Stimulated activated naive B cell treated with anti-CD40 and anti-IgM and Interleukin-4, amounts not matched to agents 10 μg/mL and 1 μg/mL and 100 μg/mL, for 72 hours (primary cell): ENCODE data around the gene MILR1.
A peak's percentile ranks its signal among the peaks of the same experiment; 100 is the strongest.

ENCODE experiments used
- ATAC-seq, 2 donors: fragments of 150-1000 bp; cut with Tn5 transposase; replicated peaks; 2 replicates each; pipeline ENCODE4 v1.10.0; 2021; ENCODE audit warnings: moderate library complexity in 1 of 2
- DNase-seq: peaks from one replicate; pipeline ENCODE4 v3.0.0; 2021
- H3K27ac Mint-ChIP-seq: one replicate; pipeline ENCODE4 v1.8.0; 2022; ENCODE audit warnings: mild to moderate bottlenecking, mixed read lengths
- H3K27me3 Mint-ChIP-seq, 2 donors: one replicate each; pipeline ENCODE4 v1.8.0; 2022; ENCODE audit warnings: mixed read lengths in 2 of 2
- H3K36me3 Mint-ChIP-seq, 2 donors: one replicate each; pipeline ENCODE4 v1.8.0; 2022; ENCODE audit warnings: mixed read lengths in 2 of 2, mild to moderate bottlenecking in 1 of 2
- H3K4me1 Mint-ChIP-seq, 2 donors: one replicate each; pipeline ENCODE4 v1.8.0; 2022; ENCODE audit warnings: mixed read lengths in 2 of 2, mild to moderate bottlenecking in 1 of 2
- H3K4me3 Mint-ChIP-seq, 2 donors: one replicate each; pipeline ENCODE4 v1.8.0; 2022; ENCODE audit warnings: mild to moderate bottlenecking in 2 of 2, mixed read lengths in 2 of 2, moderate library complexity in 1 of 2
- H3K9me3 Mint-ChIP-seq, 2 donors: one replicate each; pipeline ENCODE4 v1.8.0; 2022; ENCODE audit warnings: mixed read lengths in 2 of 2, mild to moderate bottlenecking in 1 of 2

MILR1 gene

GRCh38 chr17:64498308-64499203 lies 49.6 kb downstream of the MILR1 start:
- ATAC-seq (no peak), DNase-seq (no peak)
- Mint-ChIP-seq H3K4me1 (peaks cover 57 to 78% of the 10 kb centered on the region in 2 donors), H3K9me3 (no peaks in the 10 kb centered on the region), H3K4me3 (peak overlapping the region; percentile 36 to 58), H3K27ac (peak overlapping the region; percentile 97), H3K36me3 (peaks cover 59 to 69% of the 10 kb centered on the region in 2 donors), H3K27me3 (no peaks in the 10 kb centered on the region)

- H3K9me3 Mint-ChIP-seq = no peaks in the 10 kb centered on the region
- ATAC-seq (no peak), DNase-seq (no peak)
- peaks cover 57 to 78% of the 10 kb centered on the region in 2 donors for H3K4me1 Mint-ChIP-seq
- H3K4me3 Mint-ChIP-seq = peak overlapping the region; percentile 44 to 49
- peak overlapping the region; percentile 67 for H3K27ac Mint-ChIP-seq
- peaks cover 61 to 69% of the 10 kb centered on the region in 2 donors for H3K36me3 Mint-ChIP-seq
- no peaks in the 10 kb centered on the region for H3K27me3 Mint-ChIP-seq
These were observed 51.0 kb downstream of the MILR1 start for GRCh38 chr17:64499805-64500486.

GRCh38 chr17:64500487-64500859 lies 51.6 kb downstream of the MILR1 start:
- Mint-ChIP-seq H3K4me1 (peaks cover 59 to 79% of the 10 kb centered on the region in 2 donors), H3K36me3 (peaks cover 64 to 74% of the 10 kb centered on the region in 2 donors), H3K4me3 (peak overlapping the region in 1 of 2 donors; percentile 44), H3K27me3 (no peaks in the 10 kb centered on the region), H3K27ac (peak overlapping the region; percentile 86), H3K9me3 (no peaks in the 10 kb centered on the region)
- DNase-seq = no peak
- no peak for ATAC-seq

GRCh38 chr17:64500862-64501765 lies 52.2 kb downstream of the MILR1 start:
- Mint-ChIP-seq H3K4me3 (peak overlapping the region in 1 of 2 donors; percentile 59), H3K4me1 (peaks cover 60 to 82% of the 10 kb centered on the region in 2 donors), H3K27me3 (no peaks in the 10 kb centered on the region), H3K9me3 (no peaks in the 10 kb centered on the region), H3K36me3 (peaks cover 70 to 80% of the 10 kb centered on the region in 2 donors), H3K27ac (peak overlapping the region; percentile 86)
- DNase-seq (no peak), ATAC-seq (no peak)

GRCh38 chr17:64502021-64502420 lies 53.1 kb downstream of the MILR1 start:
- Mint-ChIP-seq H3K36me3 (peaks cover 62 to 79% of the 10 kb centered on the region in 2 donors), H3K4me3 (no peak overlapping the region), H3K4me1 (peaks cover 60 to 76% of the 10 kb centered on the region in 2 donors), H3K27me3 (no peaks in the 10 kb centered on the region), H3K9me3 (no peaks in the 10 kb centered on the region), H3K27ac (peak overlapping the region; percentile 86)
- ATAC-seq = no peak
- no peak for DNase-seq

- H3K4me3 Mint-ChIP-seq = no peak overlapping the region
- peak overlapping the region; percentile 86 for H3K27ac Mint-ChIP-seq
- peaks cover 60 to 73% of the 10 kb centered on the region in 2 donors for H3K4me1 Mint-ChIP-seq
- H3K27me3 Mint-ChIP-seq = no peaks in the 10 kb centered on the region
- DNase-seq (no peak), ATAC-seq (no peak)
- H3K9me3 Mint-ChIP-seq = no peaks in the 10 kb centered on the region
- H3K36me3 Mint-ChIP-seq = peaks cover 62 to 83% of the 10 kb centered on the region in 2 donors
These were observed 53.9 kb downstream of the MILR1 start for GRCh38 chr17:64502809-64503208.

GRCh38 chr17:64503341-64503740 lies 54.4 kb downstream of the MILR1 start:
- Mint-ChIP-seq H3K36me3 (peaks cover 61 to 80% of the 10 kb centered on the region in 2 donors), H3K27me3 (no peaks in the 10 kb centered on the region), H3K27ac (peak overlapping the region; percentile 86), H3K4me1 (peaks cover 59 to 68% of the 10 kb centered on the region in 2 donors), H3K9me3 (no peaks in the 10 kb centered on the region), H3K4me3 (peak overlapping the region in 1 of 2 donors; percentile 36)
- no peak for ATAC-seq
- no peak for DNase-seq

- no peaks in the 10 kb centered on the region for H3K27me3 Mint-ChIP-seq
- H3K9me3 Mint-ChIP-seq = no peaks in the 10 kb centered on the region
- peaks cover 58 to 74% of the 10 kb centered on the region in 2 donors for H3K36me3 Mint-ChIP-seq
- DNase-seq (no peak), ATAC-seq (no peak)
- peak overlapping the region; percentile 97 to 98 for H3K4me3 Mint-ChIP-seq
- H3K27ac Mint-ChIP-seq = peak overlapping the region; percentile 100
- peaks cover 54 to 60% of the 10 kb centered on the region in 2 donors for H3K4me1 Mint-ChIP-seq
These were observed 55.2 kb downstream of the MILR1 start for GRCh38 chr17:64503821-64504768.

- DNase-seq (no peak), ATAC-seq (no peak)
- H3K4me3 Mint-ChIP-seq = peak overlapping the region; percentile 97 to 98
- H3K9me3 Mint-ChIP-seq = no peaks in the 10 kb centered on the region
- H3K4me1 Mint-ChIP-seq = peaks cover 51 to 52% of the 10 kb centered on the region in 2 donors
- no peaks in the 10 kb centered on the region for H3K27me3 Mint-ChIP-seq
- H3K36me3 Mint-ChIP-seq = peaks cover 55 to 67% of the 10 kb centered on the region in 2 donors
- H3K27ac Mint-ChIP-seq = peak overlapping the region; percentile 100
These were observed 55.9 kb downstream of the MILR1 start for GRCh38 chr17:64504769-64505339.

GRCh38 chr17:64505340-64506200 lies 56.7 kb downstream of the MILR1 start:
- Mint-ChIP-seq H3K4me3 (peak overlapping the region; percentile 97 to 98), H3K9me3 (no peaks in the 10 kb centered on the region), H3K36me3 (peaks cover 51 to 65% of the 10 kb centered on the region in 2 donors), H3K27ac (peak overlapping the region; percentile 100), H3K27me3 (no peaks in the 10 kb centered on the region), H3K4me1 (peaks cover 45 to 47% of the 10 kb centered on the region in 2 donors)
- ATAC-seq (peak; percentile 28 to 36), DNase-seq (peak; percentile 76)

- H3K4me3 Mint-ChIP-seq = peak within 1 kb of the TSS; percentile 97 to 98
- peak; percentile 68 to 76 for ATAC-seq
- no peaks in the 10 kb centered on the region for H3K27me3 Mint-ChIP-seq
- H3K36me3 Mint-ChIP-seq = peaks cover 49 to 63% of the 10 kb centered on the region in 2 donors
- H3K9me3 Mint-ChIP-seq = no peaks in the 10 kb centered on the region
- H3K27ac Mint-ChIP-seq = peak within 1 kb of the TSS; percentile 100
- H3K4me1 Mint-ChIP-seq = peaks cover 39 to 44% of the 10 kb centered on the region in 2 donors
- DNase-seq = peak; percentile 97
These were observed 57.3 kb downstream of the MILR1 start, which contains the start of gene DDX5 for GRCh38 chr17:64506201-64506575. Gene DDX5 (minus strand): TSS chr17:64506289. CDS start chr17:64506119, 170 bp downstream.
